B cell (primary cell): ENCODE measurements around the gene CYRIA. TPM values are rescaled to one million over a fixed set of nuclear protein-coding genes. Genes with fewer than 3 reads are reported as not detected.

Experiments used
- ATAC-seq: fragments of 200-7000 bp; cut with Tn5 transposase; one replicate; pipeline ENCODE4 v1.10.0; 2021; ENCODE audit warnings: low read depth, mild to moderate bottlenecking, moderate number of reproducible peaks, moderate library complexity
- CTCF ChIA-PET: fragments of 350-600 bp; sonication (Branson Sonifier 250); formaldehyde crosslinking; loops from one replicate; lab custom pipeline; 2021; ENCODE audit warnings: antibody characterized with exemption, inconsistent platforms; lab: Charles Lee
- POLR2A ChIA-PET: fragments of 350-600 bp; sonication (Branson Sonifier 250); formaldehyde crosslinking; loops from one replicate; lab custom pipeline; 2021; ENCODE audit warnings: antibody characterized with exemption; lab: Charles Lee
- DNase-seq: peaks from one replicate; pipeline ENCODE4 v3.0.0; 2013
- H2AFZ ChIP-seq: 2 replicates; pipeline ENCODE4 v1.6.1; 2012; ENCODE audit warnings: mild to moderate bottlenecking, low read depth, low read length; ENCODE audit not compliant: insufficient read depth, poor library complexity, severe bottlenecking
- H3K27ac ChIP-seq, 2 donors: 1 replicate in 1 of 2; 2 replicates in 1 of 2; pipeline ENCODE4 v1.5.1; 2012 to 2013; ENCODE audit warnings: low read length in 2 of 2, mild to moderate bottlenecking in 2 of 2, moderate library complexity in 1 of 2
- H3K27me3 ChIP-seq, 4 experiments: fragments of 200-600 bp in 1 of 4; sonication (generic) in 1 of 4; replicated peaks in 1 of 4; 1 replicate in 2 of 4; 2 replicates in 2 of 4; pipeline versions ENCODE4 v1.6.1 to v1.7.0; 2013 to 2016; ENCODE audit warnings: low read length in 3 of 4, mild to moderate bottlenecking in 2 of 4, mixed read lengths in 1 of 4, moderate library complexity in 1 of 4; ENCODE audit not compliant: insufficient read depth in 4 of 4, control insufficient read depth in 3 of 4; ENCODE audit errors: control extremely low read depth in 1 of 4
- H3K36me3 ChIP-seq, 2 experiments: replicated peaks in 1 of 2; 1 replicate in 1 of 2; 2 replicates in 1 of 2; pipeline versions ENCODE4 v1.6.1 to v1.7.1; 2013; ENCODE audit warnings: low read length in 1 of 2; ENCODE audit not compliant: insufficient read depth in 2 of 2, control insufficient read depth in 1 of 2; ENCODE audit errors: control extremely low read depth in 1 of 2, extremely low read depth in 1 of 2
- H3K4me1 ChIP-seq, 2 donors: fragments of 200-600 bp in 1 of 2; sonication (generic) in 1 of 2; 1 replicate in 1 of 2; 2 replicates in 1 of 2; pipeline versions ENCODE4 v1.5.1 to v1.6.1; 2013 to 2017; ENCODE audit warnings: low read length in 2 of 2; ENCODE audit not compliant: control insufficient read depth in 2 of 2, insufficient read depth in 2 of 2
- H3K4me2 ChIP-seq: replicated peaks from 2 replicates; pipeline ENCODE3; 2012; ENCODE audit warnings: mild to moderate bottlenecking, low read depth, low read length; ENCODE audit not compliant: poor library complexity, severe bottlenecking
- H3K4me3 ChIP-seq, 5 experiments: fragments of 200-600 bp in 1 of 5; sonication (generic) in 1 of 5; 1 replicate in 3 of 5; 2 replicates in 2 of 5; pipeline versions ENCODE4 v1.5.1 to v1.7.0; 2011 to 2016; ENCODE audit warnings: low read length in 4 of 5, mild to moderate bottlenecking in 4 of 5, low read depth in 2 of 5, control low read depth in 1 of 5, moderate library complexity in 1 of 5; ENCODE audit not compliant: insufficient read depth in 1 of 5; ENCODE audit errors: control extremely low read depth in 1 of 5, extremely low read depth in 1 of 5
- H3K79me2 ChIP-seq: fragments of 200-600 bp; sonication (generic); one replicate; pipeline ENCODE4 v1.6.0; 2016; ENCODE audit warnings: low read length; ENCODE audit not compliant: control insufficient read depth, insufficient read depth
- H3K9ac ChIP-seq: fragments of 200-600 bp; sonication (generic); 2 replicates; pipeline ENCODE4 v1.6.1; 2017; ENCODE audit warnings: mild to moderate bottlenecking, low read length, moderate library complexity
- H3K9me3 ChIP-seq, 3 donors: one replicate each; pipeline versions ENCODE4 v1.6.1 to v1.7.1; 2013; ENCODE audit warnings: low read length in 2 of 3; ENCODE audit not compliant: control insufficient read depth in 2 of 3, insufficient read depth in 1 of 3; ENCODE audit errors: control extremely low read depth in 1 of 3
- H4K20me1 ChIP-seq: 2 replicates; pipeline ENCODE4 v1.6.0; 2012; ENCODE audit warnings: mild to moderate bottlenecking, low read length; ENCODE audit not compliant: insufficient read depth, control insufficient read depth, poor library complexity, severe bottlenecking
- H3K27ac Mint-ChIP-seq: one replicate; pipeline ENCODE4 v1.8.0; 2021; ENCODE audit warnings: mixed read lengths
- H3K27me3 Mint-ChIP-seq: one replicate; pipeline ENCODE4 v1.8.0; 2021; ENCODE audit warnings: mixed read lengths
- H3K4me1 Mint-ChIP-seq: one replicate; pipeline ENCODE4 v1.8.0; 2021; ENCODE audit warnings: mixed read lengths
- H3K4me3 Mint-ChIP-seq: one replicate; pipeline ENCODE4 v1.8.0; 2021; ENCODE audit warnings: mixed read lengths
- H3K9me3 Mint-ChIP-seq: one replicate; pipeline ENCODE4 v1.8.0; 2022; ENCODE audit warnings: mixed read lengths; ENCODE audit not compliant: insufficient read depth
- EZH2 ChIP-seq: IDR thresholded peaks from 2 replicates; pipeline ENCODE4 v1.6.1; 2012; ENCODE audit warnings: borderline replicate concordance, low read depth, mild to moderate bottlenecking, moderate library complexity, low read length; ENCODE audit not compliant: insufficient read depth, poor library complexity, severe bottlenecking
- WGBS: methylation state at CpG from one replicate; pipeline ENCODE4 v1.1.5; 2013; ENCODE audit warnings: missing lambda C conversion rate; ENCODE audit not compliant: insufficient coverage; 5-methylcytosine and 5-hydroxymethylcytosine counted together
- intact Hi-C: fragments of 100-400 bp; cut with micrococcal nuclease; formaldehyde crosslinking; loops from one replicate; pipeline ENCODE4 v1.10.0; 2022
- polyA plus RNA-seq: library from polyadenylated mRNA; depleted of rRNA; stranded (reverse); fragments of >200 nt; gene quantifications from 2 replicates; pipeline ENCODE4 v1.2.3, GENCODE V29; 2012
- total RNA-seq, 2 donors: library from RNA; stranded (reverse); fragments of 120-200 nt in 1 of 2; gene quantifications; 1 replicate in 1 of 2; 2 replicates in 1 of 2; pipeline versions ENCODE4 v1.2.3 to v1.2.4, GENCODE V29; 2013 to 2022
- TF ChIP-seq, protein P1 (sequence below): fragments of 200-600 bp; IDR thresholded peaks from one replicate; pipeline ENCODE4 v1.8.0; 2022; ENCODE audit warnings: antibody characterized with exemption, mild to moderate bottlenecking

CYRIA gene
- total and polyA plus RNA-seq, 2 donors (not counting 1 experiment from before 2014, with no cell fraction given) = 16.8 to 58.8 TPM

DNA sequence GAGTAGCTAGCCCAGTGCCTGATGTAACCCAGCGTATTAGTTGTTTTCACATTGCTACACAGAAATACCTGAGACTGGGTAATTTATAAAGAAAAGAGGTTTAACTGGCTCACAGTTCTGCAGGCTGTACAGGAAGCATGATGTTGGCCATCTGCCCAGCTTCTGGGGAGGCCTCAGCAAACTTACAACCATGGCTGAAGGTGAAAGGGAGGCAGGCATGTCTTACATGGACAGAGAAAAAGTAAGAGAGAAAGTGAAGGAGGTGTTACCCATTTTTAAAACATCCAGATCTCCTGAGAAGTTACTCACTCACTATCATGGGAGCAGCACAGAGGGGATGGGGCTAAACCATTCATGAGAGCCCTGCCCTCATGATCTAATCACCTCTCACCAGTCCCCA, 6.1 kb upstream of the CYRIA start:
- Histone ChIP-seq H3K4me3 (no peak overlapping the region), H3K4me2 (no peak overlapping the region), H3K9ac (no peak overlapping the region), H3K9me3 (no peaks in the 10 kb centered on the region), H3K27me3 (no peaks in the 10 kb centered on the region), H3K4me1 (peaks cover 1 to 3% of the 10 kb centered on the region in 2 donors), H2AFZ (no peak overlapping the region), H3K79me2 (no peaks in the 10 kb centered on the region), H4K20me1 (no peaks in the 10 kb centered on the region), H3K27ac (no peak overlapping the region), H3K36me3 (no peaks in the 10 kb centered on the region)
- TF ChIP-seq, protein P1, sequence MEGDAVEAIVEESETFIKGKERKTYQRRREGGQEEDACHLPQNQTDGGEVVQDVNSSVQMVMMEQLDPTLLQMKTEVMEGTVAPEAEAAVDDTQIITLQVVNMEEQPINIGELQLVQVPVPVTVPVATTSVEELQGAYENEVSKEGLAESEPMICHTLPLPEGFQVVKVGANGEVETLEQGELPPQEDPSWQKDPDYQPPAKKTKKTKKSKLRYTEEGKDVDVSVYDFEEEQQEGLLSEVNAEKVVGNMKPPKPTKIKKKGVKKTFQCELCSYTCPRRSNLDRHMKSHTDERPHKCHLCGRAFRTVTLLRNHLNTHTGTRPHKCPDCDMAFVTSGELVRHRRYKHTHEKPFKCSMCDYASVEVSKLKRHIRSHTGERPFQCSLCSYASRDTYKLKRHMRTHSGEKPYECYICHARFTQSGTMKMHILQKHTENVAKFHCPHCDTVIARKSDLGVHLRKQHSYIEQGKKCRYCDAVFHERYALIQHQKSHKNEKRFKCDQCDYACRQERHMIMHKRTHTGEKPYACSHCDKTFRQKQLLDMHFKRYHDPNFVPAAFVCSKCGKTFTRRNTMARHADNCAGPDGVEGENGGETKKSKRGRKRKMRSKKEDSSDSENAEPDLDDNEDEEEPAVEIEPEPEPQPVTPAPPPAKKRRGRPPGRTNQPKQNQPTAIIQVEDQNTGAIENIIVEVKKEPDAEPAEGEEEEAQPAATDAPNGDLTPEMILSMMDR = no peak
- no peak for TF ChIP-seq EZH2
- Mint-ChIP-seq H3K9me3 (no peaks in the 10 kb centered on the region), H3K27me3 (no peaks in the 10 kb centered on the region), H3K27ac (no peak overlapping the region), H3K4me1 (peaks cover 18% of the 10 kb centered on the region), H3K4me3 (no peak overlapping the region)
- intact Hi-C loops = no loop called here
- POLR2A ChIA-PET = no interaction called here
- WGBS = no CpG with 5 or more reads among the region's 1 CpG
- no peak for DNase-seq
- CTCF ChIA-PET = no interaction called here
- ATAC-seq = no peak

DNA sequence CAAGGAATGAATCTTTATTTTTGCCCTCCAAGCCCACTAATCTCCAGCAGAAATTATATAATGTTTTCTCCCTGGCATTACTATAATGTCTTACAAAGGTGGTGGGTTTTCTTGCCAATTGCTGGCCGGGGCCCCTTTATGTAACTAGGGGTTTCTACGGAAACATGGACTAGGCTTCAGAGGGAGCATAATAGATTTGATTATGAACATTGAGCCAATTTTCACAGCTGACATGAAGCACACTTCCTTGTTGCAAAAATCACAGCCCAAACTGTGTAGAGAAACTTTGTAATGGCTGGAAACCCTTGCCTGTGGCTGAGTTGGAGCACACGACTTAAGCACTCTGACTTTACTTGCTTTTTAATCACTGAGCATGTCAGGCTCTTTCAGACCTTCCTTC, 3.8 kb upstream of the CYRIA start:
- no peak overlapping the region for H2AFZ ChIP-seq
- TF ChIP-seq, protein P1 = no peak
- TF ChIP-seq EZH2 = no peak
- Mint-ChIP-seq H3K4me1 (peaks cover 21% of the 10 kb centered on the region), H3K9me3 (no peaks in the 10 kb centered on the region), H3K27ac (no peak overlapping the region), H3K4me3 (no peak overlapping the region), H3K27me3 (no peaks in the 10 kb centered on the region)
- ATAC-seq = no peak
- no peaks in the 10 kb centered on the region for H3K36me3 ChIP-seq
- intact Hi-C loops = no loop called here
- peaks cover 13 to 19% of the 10 kb centered on the region in 2 donors for H3K4me1 ChIP-seq
- no peaks in the 10 kb centered on the region for H3K27me3 ChIP-seq
- no peaks in the 10 kb centered on the region for H4K20me1 ChIP-seq
- H3K9ac ChIP-seq = no peak overlapping the region
- H3K4me2 ChIP-seq = no peak overlapping the region
- ChIA-PET CTCF (no interaction called here), POLR2A (no interaction called here)
- peaks cover 0 to 3% (median 0%) of the 10 kb centered on the region in 3 donors for H3K9me3 ChIP-seq
- peaks cover 20% of the 10 kb centered on the region for H3K79me2 ChIP-seq
- WGBS = 90% methylated on average over 1 of the region's 3 CpGs
- no peak overlapping the region for H3K27ac ChIP-seq
- DNase-seq = no peak
- H3K4me3 ChIP-seq = no peak overlapping the region
